Sigmoid colon (tissue), 7 donors: ENCODE data around the gene KIF5A. TPM values are rescaled to one million over a fixed set of nuclear protein-coding genes. Genes with fewer than 3 reads are reported as not detected.

Source experiments
- DNase-seq: peaks from one replicate; pipeline ENCODE4 v3.0.0-alpha.2; 2019
- H3K27ac ChIP-seq, 4 donors: fragments of 200-600 bp; sonication (generic); one replicate each; pipeline ENCODE4 v1.5.1; 2016 to 2019; ENCODE audit warnings: mild to moderate bottlenecking in 1 of 4
- H3K27me3 ChIP-seq, 3 donors: fragments of 200-600 bp; sonication (generic); one replicate each; pipeline ENCODE4 v1.5.1; 2019; ENCODE audit warnings: mild to moderate bottlenecking in 1 of 3
- H3K36me3 ChIP-seq, 4 donors: fragments of 200-600 bp; sonication (generic); one replicate each; pipeline ENCODE4 v1.5.1; 2016 to 2019
- H3K4me1 ChIP-seq, 4 donors: fragments of 200-600 bp; sonication (generic); one replicate each; pipeline ENCODE4 v1.5.1; 2017 to 2019
- H3K4me3 ChIP-seq, 4 donors: fragments of 200-600 bp; sonication (generic); one replicate each; pipeline ENCODE4 v1.5.1; 2017 to 2019; ENCODE audit warnings: mild to moderate bottlenecking in 2 of 4, moderate library complexity in 1 of 4
- H3K9me3 ChIP-seq, 4 donors: fragments of 200-600 bp in 3 of 4; sonication (generic) in 3 of 4; one replicate each; pipeline versions ENCODE4 v1.5.1 to v1.6.1; 2013 to 2019
- CTCF ChIP-seq, 4 experiments: fragments of 450-650 bp in 3 of 4; fragments of 200-600 bp in 1 of 4; IDR thresholded peaks; one replicate each; pipeline ENCODE4 v1.5.1; 2016 to 2019; ENCODE audit warnings: antibody characterized with exemption in 4 of 4, mild to moderate bottlenecking in 3 of 4, moderate library complexity in 2 of 4
- EP300 ChIP-seq, 4 donors: sonication (generic); formaldehyde crosslinking; IDR thresholded peaks; one replicate each; pipeline ENCODE4 v1.6.1; 2017; ENCODE audit warnings: antibody characterized with exemption in 4 of 4
- POLR2A ChIP-seq, 2 donors: fragments of 450-650 bp; IDR thresholded peaks; one replicate each; pipeline ENCODE4 v1.6.1; 2016; ENCODE audit warnings: antibody characterized with exemption in 2 of 2, mild to moderate bottlenecking in 2 of 2, moderate library complexity in 2 of 2
- POLR2AphosphoS5 ChIP-seq, 4 donors: sonication (generic); formaldehyde crosslinking; IDR thresholded peaks; one replicate each; pipeline ENCODE4 v1.6.1; 2017; ENCODE audit warnings: antibody characterized with exemption in 4 of 4
- WGBS, 2 donors: extraction: QIAGEN DNeasy Blood & Tissue Kit; methylation state at CpG; one replicate each; pipeline ENCODE4 v1.1.7; 2013; 5-methylcytosine and 5-hydroxymethylcytosine counted together
- intact Hi-C: fragments of 100-400 bp; cut with DNase I; formaldehyde crosslinking; loops from one replicate; pipeline ENCODE4 v1.15.1; 2023
- polyA plus RNA-seq, 3 donors: library from polyadenylated mRNA; stranded (reverse); fragments of 200-250 nt; gene quantifications; one replicate each; pipeline ENCODE4 v1.2.3, GENCODE V29; 2013
- total RNA-seq, 4 donors: library from RNA; depleted of rRNA; stranded (reverse); fragments of >200 nt; gene quantifications; one replicate each; pipeline ENCODE4 v1.1.0, GENCODE V29; 2016
- donor health status: healthy with polysubstance abuse.
- donor health status: Bipolar disorder and iron deficiency.
- donor health status: healthy.

The KIF5A gene
- total and polyA plus RNA-seq, 7 donors, result under 0.01 to 8.9 (median 3.6) TPM

DNA sequence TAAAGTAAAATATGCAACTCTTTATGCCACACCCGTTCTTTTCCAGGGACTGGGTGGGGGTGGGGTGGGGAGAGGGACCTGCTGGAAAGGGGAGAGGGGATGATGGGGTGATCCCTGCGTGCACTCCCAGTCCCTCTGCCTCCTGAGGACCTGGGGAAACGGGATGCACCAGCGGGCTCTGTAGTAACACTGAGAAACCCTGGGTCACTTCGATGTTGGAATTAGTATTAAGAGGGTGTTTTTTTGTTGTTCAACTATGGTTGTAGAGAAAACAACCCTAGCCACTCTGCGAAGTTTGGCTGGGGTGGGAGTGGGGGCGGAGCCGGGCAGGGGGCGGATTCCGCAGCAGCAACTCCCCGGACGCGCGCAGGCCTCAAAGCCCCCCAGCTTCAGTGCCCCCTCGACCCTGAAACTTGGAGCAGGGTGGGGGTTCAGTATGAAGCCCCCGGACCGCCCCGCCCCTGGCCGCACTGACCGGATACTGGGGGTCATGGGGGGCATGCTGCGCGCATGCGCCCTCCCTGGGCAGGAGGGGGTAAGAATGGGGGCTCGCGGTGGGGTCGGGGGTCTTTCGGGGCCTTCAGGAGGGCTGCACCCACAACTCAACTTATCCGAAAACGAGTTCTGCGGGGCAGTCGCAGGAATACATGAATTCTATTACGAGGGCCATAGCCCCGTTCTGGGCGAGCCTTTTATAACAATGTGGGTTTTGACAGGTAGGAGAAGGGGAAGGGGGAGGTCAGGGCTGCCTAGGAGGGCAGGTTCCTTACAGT is 60.1 kb downstream of the KIF5A start:
- Histone ChIP-seq H3K36me3 (peaks cover 0 to 37% (median 21%) of the 10 kb centered on the region in 4 donors), H3K9me3 (no peaks in the 10 kb centered on the region), H3K27ac (peak overlapping the region; percentile 96 to 97 (median 96)), H3K27me3 (no peaks in the 10 kb centered on the region), H3K4me1 (peaks cover 0 to 76% (median 66%) of the 10 kb centered on the region in 4 donors), H3K4me3 (peak overlapping the region; percentile 67 to 95 (median 86))
- intact Hi-C loops, result loop anchor here (2.0 to 5.0 kb wide), 3 partner anchors 63 to 523 kb away; partner anchors contain the start of genes DCTN2, DDIT3 and MBD6
- TF ChIP-seq POLR2A (IDR thresholded peaks at IDR 0.05) (no peak), CTCF (IDR thresholded peaks at IDR 0.05) (no peak), EP300 (IDR thresholded peaks at IDR 0.05) (no peak), POLR2AphosphoS5 (IDR thresholded peaks at IDR 0.05) (no peak)
- DNase-seq, result no peak
- 31 to 34% methylated on average over 34 of the region's 34 CpGs for WGBS, 2 donors

- intact Hi-C loops, result loop anchor here (2.0 to 5.0 kb wide), 2 partner anchors 88 to 524 kb away; partner anchors contain the start of genes DDIT3 and MBD6
- Histone ChIP-seq H3K27me3 (no peaks in the 10 kb centered on the region), H3K4me1 (peaks cover 0 to 76% (median 68%) of the 10 kb centered on the region in 4 donors), H3K36me3 (peaks cover 6 to 43% (median 28%) of the 10 kb centered on the region in 4 donors), H3K9me3 (no peaks in the 10 kb centered on the region), H3K4me3 (peak overlapping the region; percentile 67 to 95 (median 86)), H3K27ac (peak overlapping the region; percentile 96 to 97 (median 96))
- DNase-seq, result peak; percentile 93
- peak in 3 of 4 donors; percentile 11 to 75 (median 65) for TF ChIP-seq POLR2AphosphoS5 (IDR thresholded peaks at IDR 0.05)
- TF ChIP-seq POLR2A (IDR thresholded peaks at IDR 0.05), result peak in 1 of 2 donors; percentile 30
- no peak for TF ChIP-seq CTCF (IDR thresholded peaks at IDR 0.05)
- WGBS, 2 donors, result 2 to 3% methylated on average over 29 of the region's 29 CpGs
These were observed 60.8 kb downstream of the KIF5A start for GRCh38 chr12:57610554-57611107.

DNA sequence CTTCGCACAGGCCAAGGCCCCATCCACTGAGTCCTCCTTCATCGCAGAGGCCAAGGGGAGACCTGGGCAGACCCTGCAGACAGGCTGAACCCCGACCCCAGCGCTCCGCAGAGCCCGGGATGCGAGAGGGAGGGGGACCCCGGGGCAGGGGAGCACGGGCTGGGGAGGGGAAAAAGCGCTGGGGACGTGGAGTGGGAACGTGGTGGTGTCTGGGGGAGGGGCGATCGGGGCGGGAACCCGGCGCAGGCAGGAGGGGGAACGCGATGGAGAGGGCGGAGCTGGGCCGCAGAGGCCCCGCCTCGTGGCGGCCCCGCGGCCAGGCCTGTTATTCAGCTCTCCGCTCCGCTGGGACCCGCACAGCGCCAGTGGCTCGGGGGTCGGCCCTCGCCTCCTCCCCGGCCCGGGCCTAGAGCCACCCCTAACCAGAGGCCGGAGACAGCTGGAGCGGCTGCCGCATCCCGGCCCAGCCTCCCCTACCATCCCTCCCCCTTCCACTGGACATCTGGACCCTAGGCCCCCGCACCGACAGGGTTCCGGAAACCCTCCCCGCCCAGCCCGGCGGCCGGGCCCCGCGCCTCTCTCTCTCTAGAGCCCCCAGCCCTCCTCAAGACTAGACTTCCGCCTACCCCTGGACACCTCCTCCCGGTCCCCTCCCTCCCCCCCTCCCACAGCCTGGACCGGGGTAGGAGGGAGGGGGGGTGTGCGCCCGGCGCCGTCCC is 61.4 kb downstream of the KIF5A start, which contains the start of gene ARHGEF25:
Gene ARHGEF25 (plus strand): TSS at position 328 of the 719 bp plus-strand sequence. CDS start 460 bp downstream, outside the sequence.
- Histone ChIP-seq H3K4me3 (peak within 1 kb of the TSS; percentile 67 to 95 (median 86)), H3K36me3 (peaks cover 13 to 50% (median 33%) of the 10 kb centered on the region in 4 donors), H3K27me3 (no peaks in the 10 kb centered on the region), H3K27ac (peak within 1 kb of the TSS; percentile 96 to 97 (median 96)), H3K4me1 (peaks cover 0 to 76% (median 67%) of the 10 kb centered on the region in 4 donors), H3K9me3 (no peaks in the 10 kb centered on the region)
- peak; percentile 93 for DNase-seq
- WGBS, 2 donors, result 1 to 2% methylated on average over 55 of the region's 55 CpGs
- TF ChIP-seq POLR2AphosphoS5 (IDR thresholded peaks at IDR 0.05) (peak in 3 of 4 donors; percentile 75 to 92 (median 85)), POLR2A (IDR thresholded peaks at IDR 0.05) (peak; percentile 63 to 64), EP300 (IDR thresholded peaks at IDR 0.05) (no peak)
- intact Hi-C loops, result loop anchor here (2.0 to 5.0 kb wide), 2 partner anchors 89 to 524 kb away; partner anchors contain the start of genes DDIT3 and MBD6

GRCh38 chr12:57611827-57612710 is 62.2 kb downstream of the KIF5A start:
- Histone ChIP-seq H3K27me3 (no peaks in the 10 kb centered on the region), H3K4me1 (peaks cover 0 to 77% (median 66%) of the 10 kb centered on the region in 4 donors), H3K27ac (peak overlapping the region; percentile 96 to 97 (median 96)), H3K36me3 (peaks cover 16 to 50% (median 33%) of the 10 kb centered on the region in 4 donors), H3K4me3 (peak overlapping the region; percentile 67 to 95 (median 86)), H3K9me3 (no peaks in the 10 kb centered on the region)
- 12 to 16% methylated on average over 23 of the region's 23 CpGs for WGBS, 2 donors
- TF ChIP-seq EP300 (IDR thresholded peaks at IDR 0.05), result no peak
- TF ChIP-seq POLR2AphosphoS5 (IDR thresholded peaks at IDR 0.05), result no peak
- no peak for TF ChIP-seq CTCF (IDR thresholded peaks at IDR 0.05)
- TF ChIP-seq POLR2A (IDR thresholded peaks at IDR 0.05), result no peak
- no peak for DNase-seq
- intact Hi-C loops, result loop anchor here (2.0 to 5.0 kb wide), 2 partner anchors 90 to 525 kb away; partner anchors contain the start of genes DDIT3 and MBD6
